GM12878 (cell line): Measurements from ENCODE around the gene PRDM1. TPM values are rescaled to one million over a fixed set of nuclear protein-coding genes. Genes with fewer than 3 reads are reported as not detected.

ENCODE experiments used
- ATAC-seq: fragments of 200-7000 bp; cut with Tn5 transposase; 3 replicates; pipeline ENCODE4 v1.9.1; 2020; ENCODE audit warnings: mild to moderate bottlenecking, moderate library complexity
- BruUV-seq: library from RNA; stranded (reverse); fragments of 400-500 nt; replicated peaks from 2 replicates; lab custom pipeline; 2021; lab: Mats Ljungman, UMichigan
- CTCF ChIA-PET: fragments of 300-600 bp; sonication (Branson Sonifier 250); formaldehyde crosslinking; extraction: SDS; loops from one replicate; lab custom pipeline; 2021; ENCODE audit warnings: inconsistent platforms; lab: Yijun Ruan, JAX
- POLR2A ChIA-PET: fragments of 350-600 bp; formaldehyde crosslinking; extraction: SDS; loops from one replicate; lab custom pipeline; 2021; ENCODE audit warnings: inconsistent platforms; lab: Charles Lee
- RAD21 ChIA-PET: fragments of 300-600 bp; sonication (Branson Sonifier 250); formaldehyde crosslinking; loops from one replicate; lab custom pipeline; 2023; ENCODE audit warnings: antibody characterized with exemption; ENCODE audit not compliant: unreplicated experiment; lab: Charles Lee
- SMC1A ChIA-PET: fragments of 300-600 bp; sonication (Branson Sonifier 250); formaldehyde crosslinking; loops from one replicate; lab custom pipeline; 2023; ENCODE audit not compliant: unreplicated experiment, uncharacterized antibody; lab: Charles Lee
- DNase-seq: peaks from one replicate; pipeline ENCODE4 v3.0.0-alpha.2; 2011; ENCODE audit warnings: low read depth, low spot score
- FAIRE-seq: peaks from 3 replicates; lab custom pipeline; 2011; peaks lifted over from hg19 to GRCh38; lab: Jason Lieb, UNC
- H2AFZ ChIP-seq: 2 replicates; pipeline ENCODE4 v1.6.0; 2011; ENCODE audit warnings: low read depth, low read length, control low read depth; ENCODE audit not compliant: control insufficient read depth
- H3K27ac ChIP-seq: 2 replicates; pipeline ENCODE4 v1.5.1; 2011; ENCODE audit warnings: control low read depth; ENCODE audit not compliant: control insufficient read depth, insufficient read depth
- H3K27me3 ChIP-seq, 2 experiments: replicated peaks in 1 of 2; 2 replicates each; pipeline versions ENCODE4 v1.6.0 to v1.6.1; 2011; ENCODE audit warnings: low read length in 1 of 2; ENCODE audit not compliant: control insufficient read depth in 2 of 2, insufficient read depth in 2 of 2
- H3K36me3 ChIP-seq, 2 experiments: 2 replicates each; pipeline ENCODE4 v1.5.1; 2011; ENCODE audit warnings: low read length in 1 of 2; ENCODE audit not compliant: control insufficient read depth in 2 of 2, insufficient read depth in 2 of 2
- H3K4me1 ChIP-seq: 2 replicates; pipeline ENCODE4 v1.6.1; 2011; ENCODE audit warnings: mild to moderate bottlenecking, low read length, moderate library complexity, mixed read lengths; ENCODE audit not compliant: control insufficient read depth, insufficient read depth
- H3K4me2 ChIP-seq: 2 replicates; pipeline ENCODE4 v1.6.0; 2011; ENCODE audit warnings: control low read depth; ENCODE audit not compliant: control insufficient read depth, insufficient read depth
- H3K4me3 ChIP-seq: fragments of 200-600 bp; sonication (generic); 2 replicates; pipeline ENCODE4 v1.5.1; 2016
- H3K79me2 ChIP-seq: 2 replicates; pipeline ENCODE4 v1.6.0; 2011; ENCODE audit warnings: low read length; ENCODE audit not compliant: control insufficient read depth, insufficient read depth
- H3K9ac ChIP-seq: 2 replicates; pipeline ENCODE4 v1.8.0; 2011; ENCODE audit warnings: low read length, control low read depth, mixed read lengths; ENCODE audit not compliant: control insufficient read depth, insufficient read depth
- H3K9me3 ChIP-seq: replicated peaks from 3 replicates; pipeline ENCODE4 v1.5.1; 2011; ENCODE audit warnings: mild to moderate bottlenecking, low read length; ENCODE audit not compliant: control insufficient read depth, insufficient read depth
- H4K20me1 ChIP-seq: 2 replicates; pipeline ENCODE4 v1.6.0; 2011; ENCODE audit not compliant: control insufficient read depth, insufficient read depth
- ASH2L ChIP-seq: fragments of 300-600, 200-600 bp; sonication (generic); IDR thresholded peaks from 2 replicates; pipeline ENCODE4 v1.6.1; 2017; ENCODE audit warnings: low read depth, mild to moderate bottlenecking, borderline replicate concordance
- BRCA1 ChIP-seq: IDR thresholded peaks from 2 replicates; pipeline ENCODE4 v1.6.1; 2011; ENCODE audit warnings: low read depth, low read length, improper control_type of control experiment
- CBX3 ChIP-seq: fragments of 200-600 bp; sonication (generic); IDR thresholded peaks from 2 replicates; pipeline ENCODE4 v1.6.1; 2016; ENCODE audit warnings: low read depth, borderline replicate concordance
- CHD1 ChIP-seq: IDR thresholded peaks from 2 replicates; pipeline ENCODE4 v1.6.1; 2012; ENCODE audit warnings: low read depth, low read length, improper control_type of control experiment
- CREB1 ChIP-seq: IDR thresholded peaks from 2 replicates; pipeline ENCODE4 v1.6.1; 2012; ENCODE audit warnings: low read depth, mild to moderate bottlenecking, inconsistent platforms
- FOXM1 ChIP-seq: IDR thresholded peaks from 2 replicates; pipeline ENCODE4 v1.6.1; 2012; ENCODE audit warnings: low read depth, mild to moderate bottlenecking, inconsistent platforms, low read length, moderate library complexity
- KAT2A ChIP-seq: conservative IDR thresholded peaks from 2 replicates; pipeline ENCODE4 v1.6.1; 2011; ENCODE audit warnings: low read depth, low read length; ENCODE audit not compliant: control insufficient read depth
- PKNOX1 ChIP-seq: fragments of 450-650 bp; IDR thresholded peaks from 2 replicates; pipeline ENCODE4 v1.6.1; 2016; ENCODE audit warnings: mild to moderate bottlenecking
- RB1 ChIP-seq: fragments of 450-650 bp; formaldehyde crosslinking; IDR thresholded peaks from 2 replicates; pipeline ENCODE4 v1.6.1; 2017; ENCODE audit warnings: mild to moderate bottlenecking, borderline replicate concordance
- RBBP5 ChIP-seq: fragments of 200-600 bp; sonication (generic); conservative IDR thresholded peaks from 2 replicates; pipeline ENCODE4 v1.6.1; 2016
- REST ChIP-seq: IDR thresholded peaks from 2 replicates; pipeline ENCODE4 v1.6.1; 2012; ENCODE audit warnings: mild to moderate bottlenecking, low read depth, low read length
- SMARCA5 ChIP-seq: fragments of 450-650 bp; IDR thresholded peaks from 2 replicates; pipeline ENCODE4 v1.6.1; 2017; ENCODE audit warnings: mild to moderate bottlenecking
- WGBS: methylation state at CpG from one replicate; pipeline ENCODE4 v1.1.6; 2016; ENCODE audit warnings: low lambda C conversion rate; ENCODE audit not compliant: insufficient replicate concordance, insufficient coverage; ENCODE audit errors: missing lambda C conversion rate; 5-methylcytosine and 5-hydroxymethylcytosine counted together
- in situ Hi-C: fragments of 300-500 bp; cut with MboI; formaldehyde crosslinking; loops from 9 replicates; pipeline ENCODE4 v1.14.3; 2018; ENCODE audit warnings: mixed read lengths
- intact Hi-C: fragments of 100-400 bp; cut with micrococcal nuclease; formaldehyde crosslinking; loops from one replicate; pipeline ENCODE4 v1.14.2; 2022; ENCODE audit not compliant: unreplicated experiment
- polyA plus RNA-seq, 11 experiments: library from polyadenylated mRNA; depleted of rRNA in 4 of 11; unstranded in 6 of 11; stranded (reverse) in 5 of 11; fragments of >200 nt; fragmentation: Nextera tagmentation in 4 of 11; fragmentation: Illumina TruSeq in 1 of 11; extraction: Ambion mirVana in 4 of 11; extraction: Trizol in 1 of 11; gene quantifications; 1 replicate in 1 of 11; 2 replicates in 10 of 11; pipeline versions ENCODE4 v1.2.1 to v1.2.3, GENCODE V29; 2011 to 2016; ENCODE audit warnings: inconsistent platforms in 2 of 11, missing spikeins in 2 of 11, low read depth in 1 of 11
- total RNA-seq, 4 experiments: library from RNA; depleted of rRNA in 3 of 4; stranded (reverse); fragments of >200 nt in 3 of 4; fragmentation: Illumina TruSeq in 1 of 4; extraction: Trizol in 1 of 4; gene quantifications; 2 replicates each; pipeline versions ENCODE4 v1.2.1 to v1.2.3, GENCODE V29; 2013 to 2021

The PRDM1 gene
- total and polyA plus RNA-seq, 10 of the 15 experiments (the other 5 are each of a cell fraction or from before 2014, with no cell fraction given) = 1.9 to 15.8 (median 4.1) TPM

- peaks cover 19% of the 10 kb centered on the region for H3K79me2 ChIP-seq
- H3K36me3 ChIP-seq = peaks cover 5 to 30% of the 10 kb centered on the region in 2 experiments
- no peaks in the 10 kb centered on the region; a peak in 1 of 4 replicates for H3K27me3 ChIP-seq
- CTCF ChIA-PET = interaction anchor here (1.2 to 2.0 kb wide), 3 partner anchors 13 to 118 kb away, joined by 3 to 7 read pairs (median 4); no protein-coding TSS in a partner anchor
- no peak for DNase-seq
- peak overlapping the region; percentile 44 for H3K4me2 ChIP-seq
- BruUV-seq = no TSS peak
- WGBS = 95% methylated on average over 22 of the region's 22 CpGs
- in situ Hi-C loops = loop anchor here (10.0 kb wide), 1 partner anchor 59 kb away; no protein-coding TSS in a partner anchor
- TF ChIP-seq ASH2L (no peak), KAT2A (no peak), RBBP5 (no peak), PKNOX1 (no peak), CREB1 (no peak), REST (no peak), RB1 (no peak), FOXM1 (no peak), SMARCA5 (no peak), CHD1 (no peak), CBX3 (no peak), BRCA1 (no peak)
- TF ChIP-seq, all 136 proteins: peak for 0
- no peak for ATAC-seq
- intact Hi-C loops = no loop called here
- H3K4me1 ChIP-seq = peaks cover 43% of the 10 kb centered on the region
- no peak overlapping the region for H3K4me3 ChIP-seq
- SMC1A ChIA-PET = interaction anchor here (0.8 to 1.5 kb wide), 4 partner anchors 9 to 118 kb away, joined by 3 to 5 read pairs (median 3); no protein-coding TSS in a partner anchor
- H3K9me3 ChIP-seq = no peaks in the 10 kb centered on the region; the same call in 2 of the 3 replicates
- peaks cover 5% of the 10 kb centered on the region for H4K20me1 ChIP-seq
- RAD21 ChIA-PET = interaction anchor here (1.0 kb wide), 1 partner anchor 118 kb away, joined by 3 read pairs; no protein-coding TSS in a partner anchor
- POLR2A ChIA-PET = no interaction called here
- H3K9ac ChIP-seq = no peak overlapping the region
- no peak overlapping the region for H2AFZ ChIP-seq
- no peak for FAIRE-seq
- no peak overlapping the region for H3K27ac ChIP-seq
Measured at GRCh38 chr6:106105493-106105892, 19.4 kb downstream of the PRDM1 start.
